Ovary (tissue), 3 donors: Measurements from ENCODE around the gene GALNT12.

Source experiments
- POLR2A ChIP-seq: fragments of 450-650 bp; IDR thresholded peaks from one replicate; pipeline ENCODE4 v1.6.1; 2017; ENCODE audit warnings: antibody characterized with exemption, mild to moderate bottlenecking, moderate library complexity
- TF ChIP-seq, protein P1 (sequence below), 3 donors: fragments of 450-650 bp in 2 of 3; fragments of 200-600 bp in 1 of 3; IDR thresholded peaks; one replicate each; pipeline versions ENCODE4 v1.5.1 to v1.8.0; 2016 to 2022; ENCODE audit warnings: antibody characterized with exemption in 3 of 3, mild to moderate bottlenecking in 1 of 3
- donor health status: DM: no; HTN: no; CAD: no.

GRCh38 chr9:98768344-98768743, 39.1 kb upstream of the GALNT12 start:
- TF ChIP-seq, protein P1, sequence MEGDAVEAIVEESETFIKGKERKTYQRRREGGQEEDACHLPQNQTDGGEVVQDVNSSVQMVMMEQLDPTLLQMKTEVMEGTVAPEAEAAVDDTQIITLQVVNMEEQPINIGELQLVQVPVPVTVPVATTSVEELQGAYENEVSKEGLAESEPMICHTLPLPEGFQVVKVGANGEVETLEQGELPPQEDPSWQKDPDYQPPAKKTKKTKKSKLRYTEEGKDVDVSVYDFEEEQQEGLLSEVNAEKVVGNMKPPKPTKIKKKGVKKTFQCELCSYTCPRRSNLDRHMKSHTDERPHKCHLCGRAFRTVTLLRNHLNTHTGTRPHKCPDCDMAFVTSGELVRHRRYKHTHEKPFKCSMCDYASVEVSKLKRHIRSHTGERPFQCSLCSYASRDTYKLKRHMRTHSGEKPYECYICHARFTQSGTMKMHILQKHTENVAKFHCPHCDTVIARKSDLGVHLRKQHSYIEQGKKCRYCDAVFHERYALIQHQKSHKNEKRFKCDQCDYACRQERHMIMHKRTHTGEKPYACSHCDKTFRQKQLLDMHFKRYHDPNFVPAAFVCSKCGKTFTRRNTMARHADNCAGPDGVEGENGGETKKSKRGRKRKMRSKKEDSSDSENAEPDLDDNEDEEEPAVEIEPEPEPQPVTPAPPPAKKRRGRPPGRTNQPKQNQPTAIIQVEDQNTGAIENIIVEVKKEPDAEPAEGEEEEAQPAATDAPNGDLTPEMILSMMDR (IDR thresholded peaks at IDR 0.05) = no peak
- no peak for TF ChIP-seq POLR2A
